Measurements from ENCODE around the gene MFGE8.

The MFGE8 gene

GRCh38 chr15:88918738-88919137, 5.6 kb upstream of the MFGE8 start:
- no peak for DNase-seq

- no peak for DNase-seq
Measured at GRCh38 chr15:88917760-88918159, 4.6 kb upstream of the MFGE8 start.

DNA sequence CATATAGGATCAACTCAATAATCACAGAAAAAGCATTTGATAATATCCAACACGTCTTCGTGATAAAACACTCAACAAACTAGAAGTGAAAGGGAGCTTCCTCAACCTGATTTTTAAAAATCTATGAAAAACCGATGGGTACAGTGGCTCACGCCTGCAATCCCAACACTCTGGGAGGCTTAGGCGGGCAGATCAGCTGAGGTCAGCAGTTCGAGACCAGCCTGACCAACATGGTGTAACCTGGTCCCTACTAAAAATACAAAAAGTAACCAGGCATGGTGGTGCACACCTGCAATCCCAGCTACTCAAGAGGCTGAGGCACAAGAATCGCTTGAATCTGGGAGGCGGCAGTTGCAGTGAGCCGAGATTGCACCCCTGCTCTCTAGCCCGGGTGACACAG, 2.2 kb upstream of the MFGE8 start:
- DNase-seq, result no peak

- DNase-seq, result no peak
Measured at GRCh38 chr15:88913850-88914169, 631 bp upstream of the MFGE8 start.

DNA sequence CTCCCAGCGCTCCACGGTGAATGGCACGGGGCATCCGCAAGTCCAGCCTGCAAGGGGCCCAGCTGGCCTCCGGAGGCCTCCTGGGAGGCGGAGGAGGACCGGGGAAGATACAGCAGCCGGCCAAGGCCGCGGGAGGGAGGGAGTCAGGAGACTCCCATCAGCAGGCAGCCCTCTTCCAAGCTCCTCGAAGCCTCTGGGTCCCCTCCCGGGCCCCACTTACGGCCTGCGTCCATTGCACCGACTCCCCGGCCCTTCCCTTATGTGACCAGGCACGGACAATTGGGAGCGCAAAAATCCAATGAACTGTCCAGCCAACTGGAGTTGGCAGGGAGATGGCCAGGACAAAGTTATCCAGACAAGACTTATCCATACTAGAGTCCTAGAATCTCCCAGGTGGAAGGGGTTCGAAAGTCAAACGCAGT, 668 bp downstream of the MFGE8 start:
- no peak for DNase-seq

- no peak for DNase-seq
Measured at GRCh38 chr15:88911766-88912118, 1.4 kb downstream of the MFGE8 start.

GRCh38 chr15:88909956-88910831, 3.0 kb downstream of the MFGE8 start:
- no peak for DNase-seq

DNA sequence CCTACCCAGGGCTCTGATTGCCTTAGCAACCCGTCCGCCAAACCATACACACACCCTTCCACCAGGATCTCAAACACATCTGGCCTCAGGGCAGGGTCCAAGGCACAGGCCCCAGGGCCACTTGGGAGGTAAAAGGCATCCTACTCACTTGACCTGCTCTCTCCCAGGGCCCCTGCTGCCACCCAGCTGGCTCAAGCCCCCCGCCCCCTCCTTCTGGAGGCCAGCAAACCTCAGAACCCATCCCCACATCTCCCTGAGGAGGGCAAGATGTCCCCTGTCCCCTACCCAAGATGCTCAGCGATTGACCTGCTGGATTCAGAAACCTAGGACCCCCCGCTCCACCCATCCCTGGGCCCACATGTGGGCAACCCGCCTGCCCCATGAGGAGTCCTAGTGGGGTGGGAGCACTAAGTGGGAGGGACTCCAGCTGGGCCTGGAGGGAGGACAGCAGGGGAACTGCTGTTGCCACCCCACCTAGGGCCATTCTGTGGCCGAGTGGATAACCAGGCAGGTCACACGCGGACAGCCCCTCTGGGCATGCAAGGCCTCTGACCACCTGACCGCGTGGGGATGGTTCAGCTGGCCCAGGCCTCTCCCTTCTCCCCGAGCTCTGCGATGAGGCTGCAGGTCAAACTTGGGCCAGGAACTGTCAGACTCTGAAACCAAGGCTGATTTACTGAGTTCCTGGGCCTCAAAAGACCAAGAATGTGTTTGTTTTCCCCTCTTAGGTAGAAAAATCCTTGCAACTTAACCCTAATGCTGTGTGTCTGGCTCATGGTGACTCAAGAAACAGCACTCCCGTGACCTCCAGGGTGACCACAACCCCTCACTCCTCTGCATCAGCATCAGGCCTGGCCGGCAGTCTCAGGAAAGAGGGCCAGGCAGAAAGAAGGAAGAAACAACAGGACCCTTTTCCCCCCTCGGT, 4.2 kb downstream of the MFGE8 start:
- DNase-seq, result no peak

DNA sequence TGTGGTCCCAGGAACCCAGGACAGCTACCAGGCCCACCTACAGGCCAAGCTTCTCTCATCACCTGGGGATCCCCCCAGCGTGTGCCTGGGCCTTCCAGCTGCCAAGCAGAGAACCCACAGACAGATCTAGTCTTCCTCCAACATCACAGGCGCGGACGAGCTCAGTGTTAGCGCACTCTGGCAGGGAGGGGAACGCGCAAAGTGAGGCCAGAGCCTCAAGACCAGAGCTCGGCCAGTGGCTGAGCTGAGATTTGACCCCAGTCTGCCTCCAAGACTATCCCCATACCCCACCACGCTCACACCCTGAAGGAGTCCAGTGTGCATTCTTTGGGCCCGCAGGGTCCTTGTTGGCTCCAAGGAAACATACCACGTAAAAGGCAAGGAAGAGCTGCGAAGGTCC, 5.1 kb downstream of the MFGE8 start:
- DNase-seq, result no peak

GRCh38 chr15:88907111-88907510, 6.1 kb downstream of the MFGE8 start:
- DNase-seq, result no peak

GRCh38 chr15:88906551-88906950, 6.6 kb downstream of the MFGE8 start:
- no peak for DNase-seq

- DNase-seq, result no peak
Measured at GRCh38 chr15:88906130-88906529, 7.0 kb downstream of the MFGE8 start.

GRCh38 chr15:88905576-88905975, 7.6 kb downstream of the MFGE8 start:
- DNase-seq, result no peak

GRCh38 chr15:88904624-88905327, 8.4 kb downstream of the MFGE8 start:
- DNase-seq, result peak; percentile 35

- no peak for DNase-seq
Measured at GRCh38 chr15:88904257-88904623, 8.9 kb downstream of the MFGE8 start.

- DNase-seq, result no peak
Measured at GRCh38 chr15:88902846-88903245, 10.3 kb downstream of the MFGE8 start.

DNA sequence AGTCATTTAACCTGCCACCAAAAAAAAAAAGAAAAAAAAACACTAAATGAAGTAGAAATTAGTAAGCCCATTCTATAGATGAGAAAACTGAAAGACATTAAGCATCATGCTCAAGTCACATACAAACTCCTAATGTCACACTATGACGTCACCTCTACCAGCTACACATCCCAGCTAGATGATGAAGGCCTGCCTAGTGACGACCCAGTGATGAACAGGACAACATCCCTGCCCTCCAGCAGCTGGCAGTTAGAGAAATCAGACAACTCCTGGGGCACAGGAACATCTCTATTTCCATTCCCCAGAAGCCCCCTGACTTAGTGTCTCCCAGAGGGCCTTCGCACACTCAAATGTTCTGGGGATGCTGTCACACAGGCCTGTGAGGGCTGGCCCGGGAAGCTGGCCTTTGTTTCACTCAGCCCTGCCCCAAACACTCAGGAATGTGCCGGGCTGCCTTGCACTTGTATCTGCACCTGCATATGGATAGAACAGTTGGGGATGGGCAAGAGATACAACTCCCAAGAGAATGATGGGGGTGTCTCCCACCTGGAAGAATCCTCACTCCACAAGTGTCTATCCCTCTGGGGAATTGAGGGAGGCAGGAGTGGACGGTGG, 10.9 kb downstream of the MFGE8 start:
- no peak for DNase-seq

DNA sequence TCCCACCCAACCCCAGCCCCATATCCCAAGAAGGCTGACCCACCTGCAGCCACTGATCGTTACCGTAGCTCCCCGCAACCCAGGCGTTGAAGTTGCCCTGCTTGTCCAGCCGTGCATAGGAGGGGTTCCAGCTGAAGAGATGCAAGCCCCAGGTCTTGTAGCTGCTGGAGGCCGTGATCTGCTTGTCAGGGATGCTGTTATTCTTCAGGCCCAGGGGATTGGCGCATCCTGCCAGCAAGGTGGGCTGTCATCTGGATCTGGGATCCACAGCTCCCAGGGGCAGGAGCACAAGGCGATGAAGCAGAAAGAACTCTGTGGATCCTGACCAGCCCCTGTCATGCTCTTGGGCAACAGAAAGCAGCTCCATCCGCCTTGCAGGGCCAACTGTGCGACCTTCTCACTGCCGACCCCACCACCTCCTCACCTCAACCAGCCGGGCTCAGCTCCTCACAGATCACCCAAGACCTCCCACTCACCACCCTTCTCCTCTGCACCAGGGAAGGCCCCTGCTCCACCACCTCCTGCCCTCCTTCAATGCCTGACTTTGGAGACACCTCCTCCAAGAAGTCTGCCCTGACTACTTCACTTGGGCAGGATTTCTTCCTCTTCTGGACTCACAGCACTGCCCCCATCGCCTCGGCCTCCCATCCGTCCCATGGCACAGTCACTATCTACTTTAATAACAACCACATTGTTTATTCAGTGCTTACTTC, 11.5 kb downstream of the MFGE8 start:
- no peak for DNase-seq

- DNase-seq, result no peak
Measured at GRCh38 chr15:88900982-88901418, 12.2 kb downstream of the MFGE8 start.

GRCh38 chr15:88900309-88900981, 12.7 kb downstream of the MFGE8 start:
- DNase-seq, result no peak

GRCh38 chr15:88899251-88899650, 13.9 kb downstream of the MFGE8 start:
- no peak for DNase-seq

DNA sequence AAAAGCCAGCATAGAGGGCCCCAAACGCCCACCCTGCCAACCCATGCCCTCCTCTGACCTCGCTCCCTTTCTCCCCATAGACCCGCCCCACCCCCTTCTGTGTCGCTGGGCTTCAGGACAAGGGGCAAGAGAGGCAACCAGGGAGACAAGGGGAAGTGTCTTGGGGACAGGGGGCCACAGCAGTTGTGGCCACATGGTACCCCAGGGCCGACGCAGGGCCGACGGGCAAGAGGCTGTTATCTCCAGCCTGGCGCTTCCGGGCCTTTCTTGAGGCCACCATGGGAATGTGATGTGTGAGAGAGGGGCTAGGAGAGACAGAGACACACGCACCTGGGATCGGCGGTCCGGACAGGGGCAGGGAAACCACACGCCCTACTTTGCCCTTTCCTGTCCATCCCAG, 14.4 kb downstream of the MFGE8 start:
- no peak for DNase-seq
